Mesendoderm (in vitro differentiated cells): ENCODE results near the gene SDK2.
A peak's percentile ranks its signal among the peaks of the same experiment; 100 is the strongest.

Experiments
- DNase-seq: peaks from one replicate; pipeline ENCODE4 v3.0.0; 2013
- H2AK5ac ChIP-seq: 2 replicates; pipeline ENCODE4 v1.6.1; 2013; ENCODE audit warnings: low read length, inconsistent platforms
- H2BK120ac ChIP-seq: 2 replicates; pipeline ENCODE4 v1.6.1; 2013; ENCODE audit warnings: low read depth, mild to moderate bottlenecking, low read length, moderate library complexity, mixed read lengths
- H2BK15ac ChIP-seq: replicated peaks from 2 replicates; pipeline ENCODE4 v1.6.1; 2013; ENCODE audit warnings: low read depth, mild to moderate bottlenecking, moderate library complexity
- H2BK5ac ChIP-seq: 2 replicates; pipeline ENCODE4 v1.6.1; 2013; ENCODE audit warnings: low read length, inconsistent platforms
- H3K18ac ChIP-seq: 2 replicates; pipeline ENCODE4 v1.6.1; 2013; ENCODE audit warnings: mild to moderate bottlenecking, low read length, mixed read lengths
- H3K23ac ChIP-seq: one replicate; pipeline ENCODE4 v1.6.1; 2013; ENCODE audit warnings: low read length
- H3K27ac ChIP-seq: 2 replicates; pipeline ENCODE4 v1.5.1; 2013; ENCODE audit warnings: low read depth, mild to moderate bottlenecking, inconsistent platforms, low read length, moderate library complexity
- H3K27me3 ChIP-seq: 2 replicates; pipeline ENCODE4 v1.6.1; 2013; ENCODE audit warnings: low read length, control low read depth, mild to moderate bottlenecking, inconsistent platforms; ENCODE audit not compliant: insufficient read depth, poor library complexity
- H3K36me3 ChIP-seq: 2 replicates; pipeline ENCODE4 v1.6.1; 2013; ENCODE audit warnings: low read length, inconsistent platforms; ENCODE audit not compliant: control insufficient read depth, insufficient read depth
- H3K4ac ChIP-seq: one replicate; pipeline ENCODE4 v1.6.1; 2013; ENCODE audit warnings: low read depth, mild to moderate bottlenecking, low read length, moderate library complexity
- H3K4me1 ChIP-seq: 2 replicates; pipeline ENCODE4 v1.6.1; 2013; ENCODE audit warnings: low read depth, low read length, inconsistent platforms; ENCODE audit not compliant: control insufficient read depth
- H3K4me2 ChIP-seq: 2 replicates; pipeline ENCODE4 v1.6.1; 2013; ENCODE audit warnings: low read length
- H3K4me3 ChIP-seq: 2 replicates; pipeline ENCODE4 v1.5.1; 2013; ENCODE audit warnings: mild to moderate bottlenecking, low read length
- H3K56ac ChIP-seq: one replicate; pipeline ENCODE4 v1.6.1; 2013; ENCODE audit warnings: low read length
- H3K79me1 ChIP-seq: 2 replicates; pipeline ENCODE4 v1.6.1; 2013; ENCODE audit warnings: low read length, inconsistent platforms
- H3K79me2 ChIP-seq: 2 replicates; pipeline ENCODE4 v1.6.1; 2013; ENCODE audit warnings: mild to moderate bottlenecking, low read length; ENCODE audit not compliant: control insufficient read depth, insufficient read depth
- H3K9ac ChIP-seq: 2 replicates; pipeline ENCODE4 v1.6.1; 2013; ENCODE audit warnings: low read length, inconsistent platforms
- H4K5ac ChIP-seq: one replicate; pipeline ENCODE4 v1.6.1; 2013; ENCODE audit warnings: low read length
- H4K8ac ChIP-seq: one replicate; pipeline ENCODE4 v1.6.1; 2013; ENCODE audit warnings: low read depth, mild to moderate bottlenecking, control low read depth, low read length, moderate library complexity
- WGBS: extraction: QIAGEN DNeasy Blood & Tissue Kit; methylation state at CpG from one replicate; pipeline ENCODE4 v1.1.7; 2013; ENCODE audit warnings: low lambda C conversion rate, missing lambda C conversion rate; ENCODE audit not compliant: insufficient coverage; ENCODE audit errors: extremely low coverage; 5-methylcytosine and 5-hydroxymethylcytosine counted together

SDK2 gene

GRCh38 chr17:73623818-73624217, 20.4 kb downstream of the SDK2 start:
- no peaks in the 10 kb centered on the region for H3K36me3 ChIP-seq
- no peak overlapping the region for H3K27ac ChIP-seq
- no peak for DNase-seq
- H3K4me2 ChIP-seq: no peak overlapping the region
- no peak overlapping the region for H3K4me3 ChIP-seq
- no peak overlapping the region for H3K56ac ChIP-seq
- H4K5ac ChIP-seq: no peak overlapping the region
- H3K18ac ChIP-seq: no peak overlapping the region
- H3K27me3 ChIP-seq: no peaks in the 10 kb centered on the region
- no peaks in the 10 kb centered on the region for H3K79me1 ChIP-seq
- H2BK5ac ChIP-seq: no peak overlapping the region
- H3K4me1 ChIP-seq: peaks cover 3% of the 10 kb centered on the region
- no peak overlapping the region for H2BK15ac ChIP-seq
- H3K23ac ChIP-seq: no peak overlapping the region
- H3K79me2 ChIP-seq: no peaks in the 10 kb centered on the region
- no peak overlapping the region for H4K8ac ChIP-seq
- WGBS: no CpG with 5 or more reads among the region's 3 CpGs
- no peak overlapping the region for H3K4ac ChIP-seq
- H2AK5ac ChIP-seq: no peak overlapping the region
- H2BK120ac ChIP-seq: no peak overlapping the region
- H3K9ac ChIP-seq: no peak overlapping the region

- Histone ChIP-seq H3K27ac (no peak overlapping the region), H3K56ac (no peak overlapping the region), H2BK5ac (no peak overlapping the region), H4K8ac (no peak overlapping the region), H3K36me3 (no peaks in the 10 kb centered on the region), H4K5ac (no peak overlapping the region), H3K4me3 (no peak overlapping the region), H2AK5ac (no peak overlapping the region), H3K27me3 (no peaks in the 10 kb centered on the region), H3K9ac (no peak overlapping the region), H2BK120ac (no peak overlapping the region), H3K4ac (no peak overlapping the region), H3K4me2 (no peak overlapping the region), H3K4me1 (peaks cover 3% of the 10 kb centered on the region), H3K79me1 (peaks cover 2% of the 10 kb centered on the region), H3K79me2 (no peaks in the 10 kb centered on the region), H3K18ac (no peak overlapping the region), H3K23ac (no peak overlapping the region), H2BK15ac (no peak overlapping the region)
- WGBS: no CpG with 5 or more reads among the region's 2 CpGs
- no peak for DNase-seq
Observed at GRCh38 chr17:73623247-73623646, 21.0 kb downstream of the SDK2 start.

DNA sequence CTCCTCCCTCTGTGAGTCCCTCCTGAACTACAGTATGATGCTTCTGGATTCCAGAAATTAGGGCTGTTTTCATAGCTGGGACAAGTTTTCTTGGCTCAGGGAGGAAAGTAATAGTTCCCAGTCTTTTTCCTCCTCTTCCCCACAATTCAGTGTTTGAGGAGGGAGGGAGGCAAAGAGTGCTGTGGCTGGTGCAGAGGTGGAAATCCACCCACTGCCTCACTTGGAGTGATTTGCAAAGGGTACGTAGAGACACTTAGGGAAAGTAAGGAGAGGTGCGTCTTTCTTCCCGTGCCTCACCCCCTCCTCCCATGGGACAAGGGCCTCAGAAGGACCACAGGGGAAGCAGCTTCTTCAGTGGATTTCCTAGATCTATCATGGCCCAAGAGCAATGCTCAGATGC, 21.9 kb downstream of the SDK2 start:
- Histone ChIP-seq H2AK5ac (no peak overlapping the region), H2BK120ac (no peak overlapping the region), H2BK5ac (no peak overlapping the region), H3K4ac (no peak overlapping the region), H3K4me2 (no peak overlapping the region), H4K5ac (no peak overlapping the region), H3K56ac (no peak overlapping the region), H3K9ac (no peak overlapping the region), H3K4me1 (peaks cover 3% of the 10 kb centered on the region), H3K79me2 (no peaks in the 10 kb centered on the region), H3K4me3 (no peak overlapping the region), H3K27me3 (no peaks in the 10 kb centered on the region), H3K27ac (no peak overlapping the region), H4K8ac (no peak overlapping the region), H3K79me1 (peaks cover 2% of the 10 kb centered on the region), H3K18ac (no peak overlapping the region), H2BK15ac (no peak overlapping the region), H3K36me3 (no peaks in the 10 kb centered on the region), H3K23ac (no peak overlapping the region)
- no CpG with 5 or more reads among the region's 3 CpGs for WGBS
- no peak for DNase-seq

GRCh38 chr17:73621685-73622084, 22.6 kb downstream of the SDK2 start:
- Histone ChIP-seq H3K4me2 (no peak overlapping the region), H3K27me3 (no peaks in the 10 kb centered on the region), H4K8ac (no peak overlapping the region), H2BK5ac (no peak overlapping the region), H3K79me1 (peaks cover 2% of the 10 kb centered on the region), H3K79me2 (no peaks in the 10 kb centered on the region), H4K5ac (no peak overlapping the region), H2AK5ac (no peak overlapping the region), H2BK15ac (no peak overlapping the region), H3K36me3 (no peaks in the 10 kb centered on the region), H3K4ac (no peak overlapping the region), H2BK120ac (no peak overlapping the region), H3K56ac (no peak overlapping the region), H3K4me3 (no peak overlapping the region), H3K9ac (no peak overlapping the region), H3K23ac (no peak overlapping the region), H3K27ac (no peak overlapping the region), H3K18ac (no peak overlapping the region), H3K4me1 (peaks cover 9% of the 10 kb centered on the region)
- no peak for DNase-seq
- no CpG with 5 or more reads among the region's 2 CpGs for WGBS

- Histone ChIP-seq H4K5ac (no peak overlapping the region), H3K27ac (no peak overlapping the region), H3K4me3 (no peak overlapping the region), H3K4me1 (peaks cover 11% of the 10 kb centered on the region), H4K8ac (no peak overlapping the region), H2BK120ac (no peak overlapping the region), H3K79me1 (peaks cover 6% of the 10 kb centered on the region), H3K23ac (no peak overlapping the region), H2BK5ac (no peak overlapping the region), H3K4ac (no peak overlapping the region), H2AK5ac (no peak overlapping the region), H3K56ac (no peak overlapping the region), H3K27me3 (no peaks in the 10 kb centered on the region), H3K18ac (no peak overlapping the region), H3K79me2 (no peaks in the 10 kb centered on the region), H3K9ac (no peak overlapping the region), H2BK15ac (no peak overlapping the region), H3K36me3 (no peaks in the 10 kb centered on the region), H3K4me2 (no peak overlapping the region)
- no peak for DNase-seq
- WGBS: no CpG with 5 or more reads among the region's 3 CpGs
Observed at GRCh38 chr17:73620414-73620813, 23.8 kb downstream of the SDK2 start.

GRCh38 chr17:73617501-73617900, 26.7 kb downstream of the SDK2 start:
- H3K4me3 ChIP-seq: no peak overlapping the region
- H4K8ac ChIP-seq: no peak overlapping the region
- H3K27ac ChIP-seq: no peak overlapping the region
- H3K4me2 ChIP-seq: no peak overlapping the region
- H2BK15ac ChIP-seq: no peak overlapping the region
- H3K79me2 ChIP-seq: no peaks in the 10 kb centered on the region
- H2AK5ac ChIP-seq: no peak overlapping the region
- H2BK5ac ChIP-seq: no peak overlapping the region
- WGBS: no CpG with 5 or more reads among the region's 5 CpGs
- no peak overlapping the region for H3K9ac ChIP-seq
- H3K79me1 ChIP-seq: peaks cover 6% of the 10 kb centered on the region
- no peaks in the 10 kb centered on the region for H3K36me3 ChIP-seq
- DNase-seq: no peak
- H3K27me3 ChIP-seq: no peaks in the 10 kb centered on the region
- no peak overlapping the region for H3K4ac ChIP-seq
- peak overlapping the region; percentile 33 for H3K23ac ChIP-seq
- H3K56ac ChIP-seq: peak overlapping the region; percentile 71
- H4K5ac ChIP-seq: no peak overlapping the region
- H3K4me1 ChIP-seq: peaks cover 13% of the 10 kb centered on the region
- no peak overlapping the region for H2BK120ac ChIP-seq
- H3K18ac ChIP-seq: no peak overlapping the region
